ENCODE measurements around the gene DNASE2.
"Not testable (repeated sequence)": the region's sequence is repeated elsewhere in the genome, so short reads cannot be mapped to it uniquely, and the experiment has no call there.

DNASE2 gene

GRCh38 chr19:12881172-12881808 lies at the start of gene DNASE2:
Gene DNASE2 (minus strand): TSS chr19:12881449. CDS start chr19:12881375, 74 bp downstream.
- peaks cover 26% of the 10 kb centered on the region for H3K4me1 ChIP-seq (ENCODE audit: control insufficient read depth, insufficient read depth, low read length)
- H3K9me3 ChIP-seq (ENCODE audit: control insufficient read depth in 2 of 2, low read length in 2 of 2): no peaks in the 10 kb centered on the region
- H3K27me3 ChIP-seq (ENCODE audit: control insufficient read depth in 1 of 2, insufficient read depth in 2 of 2, low read length in 2 of 2): peaks cover 3 to 15% of the 10 kb centered on the region in 2 donors
- peak within 1 kb of the TSS; percentile 85 to 86 for H3K9ac ChIP-seq (ENCODE audit: low read length in 2 of 2)
- H3K4me3 ChIP-seq (ENCODE audit: low read length in 2 of 2): peak within 1 kb of the TSS; percentile 80 to 88
- H3K36me3 ChIP-seq (ENCODE audit: control insufficient read depth in 2 of 2, insufficient read depth in 2 of 2, low read length in 2 of 2): peaks cover 6 to 9% of the 10 kb centered on the region in 2 donors
- peak within 1 kb of the TSS; percentile 90 for H3K27ac ChIP-seq (ENCODE audit: low read length)

GRCh38 chr19:12930002-12930645 lies 48.9 kb upstream of the DNASE2 start:
- Histone ChIP-seq H3K36me3 (ENCODE audit: control insufficient read depth in 2 of 2, insufficient read depth in 2 of 2, low read length in 2 of 2) (peaks cover 24 to 32% of the 10 kb centered on the region in 2 donors), H3K4me1 (ENCODE audit: control insufficient read depth, insufficient read depth, low read length) (peaks cover 15% of the 10 kb centered on the region), H3K4me3 (ENCODE audit: low read length in 2 of 2) (no peak overlapping the region), H3K9ac (ENCODE audit: low read length in 2 of 2) (no peak overlapping the region), H3K9me3 (ENCODE audit: control insufficient read depth in 2 of 2, low read length in 2 of 2) (no peaks in the 10 kb centered on the region), H3K27me3 (ENCODE audit: control insufficient read depth in 1 of 2, insufficient read depth in 2 of 2, low read length in 2 of 2) (no peaks in the 10 kb centered on the region), H3K27ac (ENCODE audit: low read length) (no peak overlapping the region)

GRCh38 chr19:12924621-12925310 lies 43.5 kb upstream of the DNASE2 start:
- Histone ChIP-seq H3K9me3 (ENCODE audit: control insufficient read depth in 2 of 2, low read length in 2 of 2) (no peaks in the 10 kb centered on the region), H3K9ac (ENCODE audit: low read length in 2 of 2) (no peak overlapping the region), H3K4me3 (ENCODE audit: low read length in 2 of 2) (no peak overlapping the region), H3K27me3 (ENCODE audit: control insufficient read depth in 1 of 2, insufficient read depth in 2 of 2, low read length in 2 of 2) (no peaks in the 10 kb centered on the region), H3K4me1 (ENCODE audit: control insufficient read depth, insufficient read depth, low read length) (no peaks in the 10 kb centered on the region), H3K27ac (ENCODE audit: low read length) (no peak overlapping the region), H3K36me3 (ENCODE audit: control insufficient read depth in 2 of 2, insufficient read depth in 2 of 2, low read length in 2 of 2) (peaks cover 44 to 48% of the 10 kb centered on the region in 2 donors)

GRCh38 chr19:12922959-12923358 lies 41.7 kb upstream of the DNASE2 start:
- Histone ChIP-seq H3K4me1 (ENCODE audit: control insufficient read depth, insufficient read depth, low read length) (no peaks in the 10 kb centered on the region), H3K9me3 (ENCODE audit: control insufficient read depth in 2 of 2, low read length in 2 of 2) (no peaks in the 10 kb centered on the region), H3K36me3 (ENCODE audit: control insufficient read depth in 2 of 2, insufficient read depth in 2 of 2, low read length in 2 of 2) (peaks cover 34 to 35% of the 10 kb centered on the region in 2 donors), H3K27ac (ENCODE audit: low read length) (no peak overlapping the region), H3K9ac (ENCODE audit: low read length in 2 of 2) (no peak overlapping the region), H3K4me3 (ENCODE audit: low read length in 2 of 2) (no peak overlapping the region), H3K27me3 (ENCODE audit: control insufficient read depth in 1 of 2, insufficient read depth in 2 of 2, low read length in 2 of 2) (no peaks in the 10 kb centered on the region)

GRCh38 chr19:12921047-12921446 lies 39.8 kb upstream of the DNASE2 start:
- no peak overlapping the region for H3K9ac ChIP-seq (ENCODE audit: low read length in 2 of 2)
- no peaks in the 10 kb centered on the region for H3K27me3 ChIP-seq (ENCODE audit: control insufficient read depth in 1 of 2, insufficient read depth in 2 of 2, low read length in 2 of 2)
- H3K4me1 ChIP-seq (ENCODE audit: control insufficient read depth, insufficient read depth, low read length): no peaks in the 10 kb centered on the region
- H3K27ac ChIP-seq (ENCODE audit: low read length): no peak overlapping the region
- no peak overlapping the region for H3K4me3 ChIP-seq (ENCODE audit: low read length in 2 of 2)
- no peaks in the 10 kb centered on the region for H3K9me3 ChIP-seq (ENCODE audit: control insufficient read depth in 2 of 2, low read length in 2 of 2)
- H3K36me3 ChIP-seq (ENCODE audit: control insufficient read depth in 2 of 2, insufficient read depth in 2 of 2, low read length in 2 of 2): peaks cover 24 to 25% of the 10 kb centered on the region in 2 donors

GRCh38 chr19:12918253-12918652 lies 37.0 kb upstream of the DNASE2 start:
- no peak overlapping the region for H3K27ac ChIP-seq (ENCODE audit: low read length)
- no peak overlapping the region for H3K9ac ChIP-seq (ENCODE audit: low read length in 2 of 2)
- H3K4me1 ChIP-seq (ENCODE audit: control insufficient read depth, insufficient read depth, low read length): peaks cover 11% of the 10 kb centered on the region
- H3K36me3 ChIP-seq (ENCODE audit: control insufficient read depth in 2 of 2, insufficient read depth in 2 of 2, low read length in 2 of 2): peaks cover 5 to 10% of the 10 kb centered on the region in 2 donors
- no peaks in the 10 kb centered on the region for H3K9me3 ChIP-seq (ENCODE audit: control insufficient read depth in 2 of 2, low read length in 2 of 2)
- H3K27me3 ChIP-seq (ENCODE audit: control insufficient read depth in 1 of 2, insufficient read depth in 2 of 2, low read length in 2 of 2): no peaks in the 10 kb centered on the region
- H3K4me3 ChIP-seq (ENCODE audit: low read length in 2 of 2): no peak overlapping the region

- H3K27ac ChIP-seq (ENCODE audit: low read length); H3K9me3 ChIP-seq (ENCODE audit: control insufficient read depth in 2 of 2, low read length in 2 of 2); H3K27me3 ChIP-seq (ENCODE audit: control insufficient read depth in 1 of 2, insufficient read depth in 2 of 2, low read length in 2 of 2); H3K4me3 ChIP-seq (ENCODE audit: low read length in 2 of 2); H3K9ac ChIP-seq (ENCODE audit: low read length in 2 of 2); H3K36me3 ChIP-seq (ENCODE audit: control insufficient read depth in 2 of 2, insufficient read depth in 2 of 2, low read length in 2 of 2): not testable (repeated sequence)
- peaks cover 23% of the 10 kb centered on the region for H3K4me1 ChIP-seq (ENCODE audit: control insufficient read depth, insufficient read depth, low read length)
Observed at GRCh38 chr19:12915860-12916259, 34.6 kb upstream of the DNASE2 start.

- Histone ChIP-seq H3K27me3 (ENCODE audit: control insufficient read depth in 1 of 2, insufficient read depth in 2 of 2, low read length in 2 of 2) (no peaks in the 10 kb centered on the region), H3K4me3 (ENCODE audit: low read length in 2 of 2) (peak overlapping the region; percentile 35 to 40), H3K4me1 (ENCODE audit: control insufficient read depth, insufficient read depth, low read length) (peaks cover 23% of the 10 kb centered on the region), H3K36me3 (ENCODE audit: control insufficient read depth in 2 of 2, insufficient read depth in 2 of 2, low read length in 2 of 2) (no peaks in the 10 kb centered on the region), H3K9me3 (ENCODE audit: control insufficient read depth in 2 of 2, low read length in 2 of 2) (no peaks in the 10 kb centered on the region), H3K27ac (ENCODE audit: low read length) (peak overlapping the region; percentile 94), H3K9ac (ENCODE audit: low read length in 2 of 2) (peak overlapping the region; percentile 50 to 66)
Observed at GRCh38 chr19:12913851-12914690, 32.8 kb upstream of the DNASE2 start.

- Histone ChIP-seq H3K9ac (ENCODE audit: low read length in 2 of 2) (peak overlapping the region; percentile 50 to 66), H3K27ac (ENCODE audit: low read length) (peak overlapping the region; percentile 94), H3K9me3 (ENCODE audit: control insufficient read depth in 2 of 2, low read length in 2 of 2) (no peaks in the 10 kb centered on the region), H3K27me3 (ENCODE audit: control insufficient read depth in 1 of 2, insufficient read depth in 2 of 2, low read length in 2 of 2) (no peaks in the 10 kb centered on the region), H3K4me3 (ENCODE audit: low read length in 2 of 2) (peak overlapping the region; percentile 40 to 64), H3K4me1 (ENCODE audit: control insufficient read depth, insufficient read depth, low read length) (peaks cover 23% of the 10 kb centered on the region), H3K36me3 (ENCODE audit: control insufficient read depth in 2 of 2, insufficient read depth in 2 of 2, low read length in 2 of 2) (no peaks in the 10 kb centered on the region)
Observed at GRCh38 chr19:12913011-12913561, 31.8 kb upstream of the DNASE2 start.

- H3K36me3 ChIP-seq (ENCODE audit: control insufficient read depth in 2 of 2, insufficient read depth in 2 of 2, low read length in 2 of 2): no peaks in the 10 kb centered on the region
- peak overlapping the region; percentile 40 to 64 for H3K4me3 ChIP-seq (ENCODE audit: low read length in 2 of 2)
- H3K27ac ChIP-seq (ENCODE audit: low read length): peak overlapping the region; percentile 94
- H3K4me1 ChIP-seq (ENCODE audit: control insufficient read depth, insufficient read depth, low read length): peaks cover 23% of the 10 kb centered on the region
- no peaks in the 10 kb centered on the region for H3K9me3 ChIP-seq (ENCODE audit: control insufficient read depth in 2 of 2, low read length in 2 of 2)
- peak overlapping the region; percentile 50 to 66 for H3K9ac ChIP-seq (ENCODE audit: low read length in 2 of 2)
- H3K27me3 ChIP-seq (ENCODE audit: control insufficient read depth in 1 of 2, insufficient read depth in 2 of 2, low read length in 2 of 2): no peaks in the 10 kb centered on the region
Observed at GRCh38 chr19:12912571-12912970, 31.3 kb upstream of the DNASE2 start.
